ENCODE measurements around the gene INTS15. TPM values are rescaled to one million over a fixed set of nuclear protein-coding genes. Genes with fewer than 3 reads are reported as not detected.

Gene INTS15
- total and polyA plus RNA-seq, 8 donors, result 9.3 to 203 (median 24.2) TPM

GRCh38 chr7:6648066-6648814 lies 58.4 kb downstream of the INTS15 start:
- WGBS, 5 donors, result 88 to 92% (median 91%) methylated on average over 14 to 17 of the region's 17 CpGs

GRCh38 chr7:6648815-6649104 lies 58.9 kb downstream of the INTS15 start:
- H3K4me3 ChIP-seq, result no peak overlapping the region
- TF ChIP-seq POLR2AphosphoS5 (IDR thresholded peaks at IDR 0.05) (no peak), CTCF (IDR thresholded peaks at IDR 0.05) (no peak), EP300 (IDR thresholded peaks at IDR 0.05) (no peak), POLR2A (IDR thresholded peaks at IDR 0.05) (no peak)
- WGBS, 5 donors, result 88 to 100% (median 95%) methylated on average over 3 to 5 of the region's 5 CpGs
- DNase-seq, result no peak
- H3K27me3 ChIP-seq, result no peaks in the 10 kb centered on the region
- H3K9me3 ChIP-seq, result peaks cover 0 to 15% (median 7%) of the 10 kb centered on the region in 4 donors
- no peaks in the 10 kb centered on the region for H3K4me1 ChIP-seq
- H3K27ac ChIP-seq, result no peak overlapping the region
- intact Hi-C loops (cut with DNase I; ENCODE audit: low total_unique reads), result no loop called here
- H3K36me3 ChIP-seq, result peaks cover 59 to 100% (median 98%) of the 10 kb centered on the region in 4 donors

More at GRCh38 chr7:6648066-6648814, 58.4 kb downstream of the INTS15 start:
- Histone ChIP-seq H3K27me3 (no peaks in the 10 kb centered on the region), H3K4me3 (no peak overlapping the region), H3K4me1 (no peaks in the 10 kb centered on the region), H3K36me3 (peaks cover 64 to 100% (median 100%) of the 10 kb centered on the region in 4 donors), H3K27ac (no peak overlapping the region), H3K9me3 (peaks cover 0 to 15% (median 7%) of the 10 kb centered on the region in 4 donors)
- no peak for TF ChIP-seq POLR2AphosphoS5 (IDR thresholded peaks at IDR 0.05)
- no peak for TF ChIP-seq CTCF (IDR thresholded peaks at IDR 0.05)
- TF ChIP-seq POLR2A (IDR thresholded peaks at IDR 0.05), result no peak
- TF ChIP-seq EP300 (IDR thresholded peaks at IDR 0.05), result no peak
- DNase-seq, result no peak
- intact Hi-C loops (cut with DNase I; ENCODE audit: low total_unique reads), result no loop called here

- Histone ChIP-seq H3K4me3 (no peak overlapping the region), H3K36me3 (peaks cover 58 to 100% (median 98%) of the 10 kb centered on the region in 4 donors), H3K27ac (no peak overlapping the region), H3K27me3 (no peaks in the 10 kb centered on the region), H3K9me3 (peaks cover 0 to 15% (median 7%) of the 10 kb centered on the region in 4 donors), H3K4me1 (no peaks in the 10 kb centered on the region)
- intact Hi-C loops (cut with DNase I; ENCODE audit: low total_unique reads), result no loop called here
- TF ChIP-seq POLR2A (IDR thresholded peaks at IDR 0.05) (no peak), EP300 (IDR thresholded peaks at IDR 0.05) (no peak), CTCF (IDR thresholded peaks at IDR 0.05) (no peak), POLR2AphosphoS5 (IDR thresholded peaks at IDR 0.05) (no peak)
- WGBS, 5 donors, result 83 to 89% (median 87%) methylated on average over 9 to 13 of the region's 13 CpGs
- no peak for DNase-seq
Observed at GRCh38 chr7:6649241-6649961, 59.6 kb downstream of the INTS15 start.

- peaks cover 0 to 15% (median 7%) of the 10 kb centered on the region in 4 donors for H3K9me3 ChIP-seq
- no peak overlapping the region for H3K27ac ChIP-seq
- no peak overlapping the region for H3K4me3 ChIP-seq
- intact Hi-C loops (cut with DNase I; ENCODE audit: low total_unique reads), result no loop called here
- peaks cover 58 to 100% (median 98%) of the 10 kb centered on the region in 4 donors for H3K36me3 ChIP-seq
- no peaks in the 10 kb centered on the region for H3K4me1 ChIP-seq
- no peaks in the 10 kb centered on the region for H3K27me3 ChIP-seq
- no peak for TF ChIP-seq POLR2AphosphoS5 (IDR thresholded peaks at IDR 0.05)
- TF ChIP-seq POLR2A (IDR thresholded peaks at IDR 0.05), result no peak
- TF ChIP-seq EP300 (IDR thresholded peaks at IDR 0.05), result no peak
- no peak for TF ChIP-seq CTCF (IDR thresholded peaks at IDR 0.05)
- 93 to 96% (median 95%) methylated on average over 10 of the region's 10 CpGs for WGBS, 5 donors
- no peak for DNase-seq
Observed at GRCh38 chr7:6650086-6650485, 60.3 kb downstream of the INTS15 start.
